ENCODE results near the gene UNC13A. TPM values are rescaled to one million over a fixed set of nuclear protein-coding genes. Genes with fewer than 3 reads are reported as not detected.

The UNC13A gene
- total and polyA plus RNA-seq, 2 donors (not counting 3 experiments of a cell fraction or from before 2014, with no cell fraction given), result 0.04 to 0.09 TPM

GRCh38 chr19:17648786-17649185 is 39.4 kb downstream of the UNC13A start:
- Histone ChIP-seq H3K9me1 (replicated peaks; ENCODE audit: control insufficient read depth, extremely low read depth, insufficient read depth, low read length) (no peaks in the 10 kb centered on the region), H3K27me3 (ENCODE audit: control insufficient read depth in 2 of 2, insufficient read depth in 2 of 2, low read length in 2 of 2) (no peaks in the 10 kb centered on the region), H4K20me1 (replicated peaks; ENCODE audit: control insufficient read depth, extremely low read depth, insufficient read depth, low read length) (no peaks in the 10 kb centered on the region), H3K4me1 (ENCODE audit: control insufficient read depth, extremely low read depth, insufficient read depth, low read length) (no peaks in the 10 kb centered on the region), H3K9me3 (replicated peaks; ENCODE audit: control insufficient read depth, insufficient read depth, low read length) (no peaks in the 10 kb centered on the region), H3K36me3 (ENCODE audit: control insufficient read depth in 2 of 2, extremely low read depth in 1 of 2, insufficient read depth in 2 of 2, low read length in 2 of 2) (no peaks in the 10 kb centered on the region), H3K4me2 (ENCODE audit: insufficient read depth, low read length) (no peak overlapping the region), H3K27ac (ENCODE audit: insufficient read depth, low read depth, low read length) (no peak overlapping the region), H3K9ac (replicated peaks; ENCODE audit: extremely low read depth, insufficient read depth, low read length) (no peak overlapping the region), H2AFZ (ENCODE audit: low read depth, low read length) (no peak overlapping the region), H3K4me3 (replicated peaks in 1 of 3; ENCODE audit: insufficient read depth in 1 of 3, low read depth in 1 of 3, low read length in 3 of 3) (no peak overlapping the region), H3K79me2 (ENCODE audit: control insufficient read depth, insufficient read depth, low read length) (no peaks in the 10 kb centered on the region)
- FAIRE-seq, result no peak
- TF ChIP-seq MYC (IDR thresholded peaks at IDR 0.05; ENCODE audit: low read depth, low read length) (no peak), POLR2AphosphoS5 (IDR thresholded peaks at IDR 0.05; ENCODE audit: insufficient read depth, low read depth, low read length) (no peak), MAX (IDR thresholded peaks at IDR 0.05; ENCODE audit: insufficient read depth, insufficient read length) (no peak), GATA2 (IDR thresholded peaks at IDR 0.05; ENCODE audit: insufficient read depth, insufficient read length, low read depth, low read length) (no peak), FOS (IDR thresholded peaks at IDR 0.05; ENCODE audit: borderline replicate concordance, insufficient read depth, low read length) (no peak), CTCF (IDR thresholded peaks at IDR 0.05; ENCODE audit: extremely low read depth in 1 of 2, insufficient read depth in 1 of 2, low read depth in 1 of 2, low read length in 2 of 2) (no peak)
- intact Hi-C loops (cut with micrococcal nuclease), result no loop called here
- no TSS peak for BruUV-seq (replicated peaks)
- DNase-seq (ENCODE audit: low read depth, low spot score), result no peak
- POLR2A ChIA-PET, result no interaction called here
- CTCF ChIA-PET, result no interaction called here
- dilution Hi-C loops (cut with MboI; ENCODE audit: extremely low pct_ligation_motif_present, low sequenced_read_pairs), result no loop called here

Measured in endothelial cell of umbilical vein (primary cell).